Renal cortex interstitium (tissue), 11 donors: Measurements from ENCODE around the gene CTNND2. TPM values are rescaled to one million over a fixed set of nuclear protein-coding genes. Genes with fewer than 3 reads are reported as not detected.

Experiments used
- DNase-seq, 11 donors: peaks; one replicate each; pipeline ENCODE4 v3.0.0-alpha.2; 2013; ENCODE audit warnings: low read depth in 9 of 11, low spot score in 4 of 11; ENCODE audit errors: extremely low read depth in 1 of 11
- polyA plus RNA-seq, 3 donors: library from polyadenylated mRNA; unstranded; fragments of 120-200 nt; gene quantifications; one replicate each; pipeline ENCODE4 v1.2.1, GENCODE V29; 2013; ENCODE audit not compliant: insufficient read length in 3 of 3

CTNND2 gene
- polyA plus RNA-seq, 3 donors = 2.0 to 2.4 (median 2.3) TPM

DNA sequence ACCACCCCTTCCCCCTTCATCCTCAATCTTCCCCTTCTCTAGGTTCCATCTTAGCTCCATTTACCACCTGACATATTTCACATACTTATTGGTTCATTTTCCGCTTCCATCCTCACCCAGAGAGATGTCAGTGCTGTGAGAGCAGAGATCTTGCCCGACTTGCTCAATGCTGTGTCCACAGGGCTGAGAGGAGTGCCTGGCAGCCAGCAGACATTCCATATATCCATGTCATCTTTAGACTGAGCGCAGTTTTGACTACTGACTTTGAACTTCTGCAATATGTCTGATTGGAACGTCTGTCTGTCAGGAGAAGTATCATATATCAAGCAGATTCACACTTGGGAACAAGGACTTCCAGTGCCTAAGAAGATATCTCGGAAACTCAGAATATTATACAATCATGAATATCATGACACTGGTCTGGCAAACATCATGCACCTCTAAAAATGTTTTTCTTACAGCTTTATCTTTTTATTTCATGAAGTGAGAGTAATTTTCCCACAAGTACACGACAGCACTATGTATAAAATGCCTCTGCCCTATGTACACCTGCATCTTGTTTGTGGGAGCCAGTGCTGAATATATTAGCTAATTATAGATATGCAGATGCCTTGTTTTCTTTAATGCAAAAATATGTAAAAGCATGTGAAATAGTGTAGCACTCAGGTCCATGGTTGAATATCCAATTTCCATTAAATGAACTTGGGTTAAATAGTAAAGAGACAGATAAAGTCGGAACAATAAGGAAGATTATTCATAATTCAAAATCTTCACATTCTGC is 689.2 kb downstream of the CTNND2 start:
- no peak for DNase-seq

- no peak for DNase-seq
Observed at GRCh38 chr5:11212706-11213105, 691.5 kb downstream of the CTNND2 start.

- DNase-seq = no peak
Observed at GRCh38 chr5:11197726-11198125, 706.5 kb downstream of the CTNND2 start.

DNA sequence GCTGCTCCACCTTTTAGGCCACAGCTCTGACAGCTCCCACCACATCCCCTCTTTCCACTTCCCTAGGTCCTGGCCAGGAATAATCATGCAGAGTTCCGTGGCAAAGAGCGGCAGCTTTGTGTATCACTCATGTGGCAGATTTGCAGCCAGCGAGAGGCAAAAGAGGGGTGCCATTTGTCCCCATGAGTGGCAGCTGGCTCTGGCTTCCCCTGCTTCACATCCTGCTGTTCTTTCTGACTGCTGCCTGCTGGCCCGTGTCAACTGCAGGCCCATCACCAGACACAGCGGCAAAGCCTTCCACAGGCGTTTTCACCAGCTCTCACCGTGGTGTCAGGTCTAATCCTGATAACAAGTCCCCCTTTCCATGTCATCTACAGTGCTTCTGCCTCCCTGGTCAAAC is 712.6 kb downstream of the CTNND2 start:
- DNase-seq = no peak

DNA sequence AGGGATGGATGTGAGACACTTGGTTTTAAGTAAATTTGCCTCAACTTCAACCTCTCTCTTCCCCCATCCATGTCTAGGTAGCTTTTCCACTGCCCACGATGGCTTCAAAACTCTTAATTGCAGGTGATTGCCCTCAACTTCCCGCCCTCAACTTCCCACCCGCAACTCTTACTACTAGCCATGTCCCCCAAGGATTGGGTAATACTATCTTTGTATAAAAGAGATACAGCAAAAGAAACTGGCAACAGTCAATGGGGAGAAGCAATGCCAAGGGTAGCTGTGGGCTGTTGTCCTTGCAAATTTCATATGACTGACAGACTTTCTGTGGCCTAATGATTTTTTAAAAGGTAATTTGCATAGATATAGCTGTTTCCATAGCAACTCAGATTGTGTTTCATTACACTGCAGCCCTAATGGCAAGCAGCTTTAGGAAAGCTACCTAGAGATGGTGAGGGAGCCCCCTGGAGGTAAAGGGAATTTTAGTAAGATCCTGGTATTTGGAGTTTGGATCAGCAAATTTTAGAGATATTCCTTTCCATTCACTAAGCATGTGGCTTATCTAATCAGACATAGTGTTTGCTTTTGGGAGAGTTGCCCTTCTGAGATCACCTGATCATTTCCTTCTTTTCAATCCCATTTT is 721.7 kb downstream of the CTNND2 start:
- DNase-seq = peak in 6 of 11 donors; percentile 15 to 47 (median 29)

DNA sequence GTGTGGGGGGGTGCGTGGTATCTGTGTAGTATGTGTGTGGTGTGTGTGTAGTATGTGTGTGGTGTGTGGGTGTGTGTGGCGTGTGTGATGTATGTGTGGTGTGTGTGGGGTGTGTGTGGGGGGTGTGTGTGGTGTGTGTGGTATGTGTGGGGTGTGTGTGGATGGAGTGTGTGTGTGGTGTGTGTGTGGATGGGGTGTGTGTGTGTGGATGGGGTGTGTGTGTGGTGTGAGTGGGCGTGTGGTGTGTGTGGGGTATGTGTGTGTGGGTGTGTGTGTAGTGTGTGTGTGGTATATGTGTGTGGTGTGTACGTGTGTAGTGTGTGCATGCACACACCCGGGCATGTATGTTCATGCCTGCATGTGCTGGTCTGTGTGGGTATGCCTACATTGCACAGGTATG is 722.3 kb downstream of the CTNND2 start:
- no peak for DNase-seq

- no peak for DNase-seq
Observed at GRCh38 chr5:11180890-11181289, 723.4 kb downstream of the CTNND2 start.

- DNase-seq = no peak
Observed at GRCh38 chr5:11177999-11178711, 726.1 kb downstream of the CTNND2 start.

DNA sequence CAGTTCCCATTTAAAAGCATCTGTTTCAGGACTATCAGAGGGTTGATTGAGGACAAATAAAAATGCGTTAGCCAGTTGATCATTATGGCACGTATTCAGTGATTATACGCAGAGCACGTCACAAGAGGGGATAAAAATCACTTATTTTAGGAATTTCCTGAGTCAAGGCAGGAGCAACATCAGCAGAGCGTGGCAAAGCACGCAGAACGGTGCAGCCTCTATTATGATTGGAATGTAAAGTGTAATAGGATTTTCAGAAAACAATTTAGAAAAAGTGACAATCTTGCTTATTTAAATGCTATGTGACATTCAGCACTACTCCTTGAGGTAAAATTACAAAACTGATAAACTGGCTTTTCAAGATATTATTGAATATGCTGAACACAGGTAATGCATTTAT is 729.7 kb downstream of the CTNND2 start:
- DNase-seq = no peak

DNA sequence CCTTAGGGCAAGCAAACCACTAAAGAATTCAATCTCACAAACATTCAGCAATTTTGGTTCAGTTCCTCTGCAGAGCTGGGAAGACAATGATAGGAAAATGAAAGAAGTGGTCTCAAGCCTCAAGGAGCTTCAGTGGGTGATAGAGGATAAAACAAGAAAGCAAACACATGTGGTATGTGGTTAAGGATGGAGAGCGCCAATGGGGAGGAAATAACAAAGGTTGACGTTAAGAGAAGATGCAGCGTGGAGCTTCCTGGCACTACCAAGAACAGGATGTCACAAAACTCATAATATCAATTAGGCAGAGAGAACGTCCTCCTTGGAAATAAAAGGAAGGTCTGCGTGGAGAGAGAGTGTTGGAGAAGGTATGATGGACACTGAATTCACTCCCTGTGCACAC is 731.8 kb downstream of the CTNND2 start:
- no peak for DNase-seq

- no peak for DNase-seq
Observed at GRCh38 chr5:11171236-11171635, 733.0 kb downstream of the CTNND2 start.

DNA sequence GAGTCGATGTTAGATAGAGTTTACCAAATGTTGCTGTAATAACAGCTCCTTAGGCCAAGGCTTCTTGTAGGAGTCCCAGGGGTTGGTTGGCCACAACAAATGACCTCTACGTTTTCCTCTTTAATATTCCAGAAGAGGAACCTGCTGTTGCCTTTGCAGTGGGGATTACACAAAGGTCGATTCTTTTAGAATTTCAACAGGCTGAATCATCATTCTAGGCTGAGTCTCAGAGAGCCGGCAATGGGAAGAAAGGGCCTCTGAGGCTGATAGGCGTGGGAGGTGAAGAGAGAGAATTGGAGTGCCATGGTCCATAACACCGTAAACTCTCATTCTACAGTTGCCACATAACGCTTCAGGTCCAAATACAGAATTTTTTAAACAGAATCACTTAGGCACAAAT is 737.3 kb downstream of the CTNND2 start:
- no peak for DNase-seq

DNA sequence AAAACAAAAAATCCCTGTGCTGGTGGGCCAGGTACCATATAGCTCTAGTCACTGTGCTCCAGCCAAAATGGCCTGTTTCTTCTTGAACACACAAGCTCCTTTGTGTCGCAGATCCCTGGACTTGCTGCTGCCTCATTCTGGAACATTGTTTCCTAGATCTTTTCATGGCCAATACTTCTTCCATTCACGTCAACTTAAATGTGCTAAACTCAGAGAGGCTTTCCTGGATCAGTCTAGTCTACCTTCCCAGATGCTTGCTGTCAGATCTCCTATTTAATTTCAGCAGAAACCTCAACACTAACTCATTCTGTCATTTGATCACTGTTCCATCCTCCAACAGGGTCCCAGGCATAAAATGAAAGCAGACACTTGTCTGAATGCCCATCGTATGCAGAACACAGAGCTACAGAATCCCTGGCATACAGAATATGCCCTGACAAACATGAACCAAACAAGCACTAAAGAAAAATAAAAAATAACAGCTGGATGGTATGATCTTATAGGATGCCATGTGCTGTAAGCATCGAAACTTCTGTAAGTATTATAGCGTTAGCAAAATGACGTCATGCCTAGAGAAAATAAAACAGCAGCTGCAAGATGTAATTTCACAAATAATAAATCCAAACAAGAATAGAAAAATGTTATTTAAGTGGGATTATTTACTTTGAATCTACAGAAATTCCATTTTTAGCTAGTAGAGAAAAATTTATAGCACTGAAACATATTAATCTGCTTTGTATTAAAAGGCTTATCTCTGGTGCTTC is 739.5 kb downstream of the CTNND2 start:
- DNase-seq = no peak

DNA sequence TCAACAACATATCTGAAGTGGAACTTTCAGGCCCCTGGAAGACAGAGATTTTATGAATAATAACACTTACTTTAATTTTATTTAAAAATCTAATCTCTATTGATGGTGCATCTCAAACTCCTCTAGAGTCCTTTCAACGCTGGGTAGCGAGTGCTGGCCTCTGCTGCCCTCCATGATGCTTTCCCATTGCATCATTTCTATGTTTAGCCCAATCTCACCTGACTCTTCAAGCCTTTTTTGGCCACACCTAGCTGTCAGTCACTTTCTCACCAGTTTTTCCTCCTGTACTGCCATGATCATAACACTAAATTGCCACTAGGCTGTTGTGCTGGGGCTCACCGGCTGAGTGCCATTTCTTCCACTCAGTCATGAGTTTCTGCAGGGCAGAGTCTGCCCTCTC is 747.1 kb downstream of the CTNND2 start:
- DNase-seq = no peak

DNA sequence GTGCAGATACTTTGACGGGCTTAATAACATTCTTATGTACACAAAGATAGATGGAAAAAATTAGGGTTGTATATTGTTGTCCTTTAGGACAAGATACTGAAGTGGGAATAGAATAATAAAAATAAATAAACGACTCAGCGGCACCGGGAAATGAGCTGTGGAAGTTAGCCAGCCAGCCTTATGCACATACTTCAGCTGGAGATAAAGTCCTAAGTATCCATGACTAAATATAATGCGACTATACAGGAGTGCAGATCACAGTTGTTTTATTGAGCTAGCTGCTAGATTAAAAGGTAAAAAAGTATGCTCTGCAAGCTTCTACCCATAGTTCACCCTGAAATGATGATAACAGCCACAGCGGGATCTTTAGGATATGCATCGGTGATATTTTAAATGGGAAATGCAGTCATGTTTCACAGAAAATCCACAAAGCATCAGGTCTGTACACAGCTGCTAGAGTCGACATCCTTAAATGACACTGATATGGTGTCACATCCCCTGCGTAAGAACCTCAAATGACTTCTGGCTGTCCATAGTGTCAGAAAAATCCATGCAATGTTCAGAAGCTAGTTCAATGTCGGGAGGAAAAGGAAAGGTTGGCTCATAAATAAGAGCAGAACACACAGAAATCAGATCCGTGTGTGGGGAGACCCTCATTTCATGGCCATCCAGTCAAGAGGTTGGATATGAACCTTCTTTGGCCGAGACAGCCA is 750.4 kb downstream of the CTNND2 start:
- no peak for DNase-seq

- peak in 2 of 11 donors; percentile 21 to 38 for DNase-seq
Observed at GRCh38 chr5:11152368-11152767, 751.9 kb downstream of the CTNND2 start.

DNA sequence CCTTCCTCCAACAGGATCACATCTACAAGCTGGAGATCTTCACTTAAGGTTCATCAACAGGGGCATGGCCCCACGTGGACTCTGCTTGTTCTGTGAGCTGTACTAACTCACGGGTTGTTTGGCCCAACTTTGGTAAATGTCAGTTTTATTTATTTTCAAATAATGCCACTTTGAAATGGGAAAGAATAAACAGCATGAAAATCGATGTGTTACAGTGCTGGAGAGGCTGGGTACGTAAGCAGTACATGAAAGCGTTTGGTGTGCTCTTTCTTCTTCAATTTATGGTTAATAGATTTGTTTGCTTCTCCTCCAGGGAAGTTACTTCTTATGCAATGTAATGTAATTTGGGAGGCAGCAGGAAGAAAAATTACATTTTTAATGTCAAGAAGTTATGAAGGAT is 753.3 kb downstream of the CTNND2 start:
- no peak for DNase-seq

- DNase-seq = no peak
Observed at GRCh38 chr5:11148810-11149539, 755.3 kb downstream of the CTNND2 start.
